HepG2 (cell line): Measurements from ENCODE around the gene GRIP2.

ENCODE experiments used
- CCDC6 ChIP-seq: sonication (generic); formaldehyde crosslinking; IDR thresholded peaks from 2 replicates; pipeline ENCODE4 v1.8.1; 2022; ENCODE audit warnings: mild to moderate bottlenecking, missing genetic modification reagents, moderate library complexity
- CHD2 ChIP-seq: IDR thresholded peaks from 2 replicates; pipeline ENCODE4 v1.6.1; 2011; ENCODE audit warnings: low read depth, low read length, improper control_type of control experiment
- CTCF ChIP-seq: sonication (generic); formaldehyde crosslinking; IDR thresholded peaks from 2 replicates; pipeline ENCODE4 v1.5.0; 2020; ENCODE audit warnings: mild to moderate bottlenecking, missing genetic modification reagents, moderate library complexity
- E2F1 ChIP-seq: sonication (generic); formaldehyde crosslinking; IDR thresholded peaks from 2 replicates; pipeline ENCODE4 v1.5.0; 2020; ENCODE audit warnings: missing genetic modification reagents
- EP300 ChIP-seq, 3 experiments: sonication (generic) in 1 of 3; formaldehyde crosslinking in 1 of 3; IDR thresholded peaks; 2 replicates each; pipeline versions ENCODE4 v1.5.1 to v1.6.1; 2011 to 2020; ENCODE audit warnings: low read depth in 2 of 3, low read length in 2 of 3, borderline replicate concordance in 1 of 3, improper control_type of control experiment in 1 of 3, mild to moderate bottlenecking in 1 of 3, missing genetic modification reagents in 1 of 3, moderate library complexity in 1 of 3
- NONO ChIP-seq, 2 experiments: fragments of 450-650 bp in 1 of 2; sonication (generic) in 1 of 2; formaldehyde crosslinking in 1 of 2; IDR thresholded peaks in 1 of 2; conservative IDR thresholded peaks in 1 of 2; 2 replicates each; pipeline versions ENCODE4 v1.6.1 to v1.8.0; 2017 to 2022; ENCODE audit warnings: mild to moderate bottlenecking in 1 of 2, missing genetic modification reagents in 1 of 2, moderate library complexity in 1 of 2
- TBX2 ChIP-seq: sonication (generic); formaldehyde crosslinking; IDR thresholded peaks from 2 replicates; pipeline ENCODE4 v1.5.0; 2020; ENCODE audit warnings: missing genetic modification reagents, mild to moderate bottlenecking, borderline replicate concordance
- ZBTB2 ChIP-seq: sonication (generic); formaldehyde crosslinking; IDR thresholded peaks from 2 replicates; pipeline ENCODE4 v1.8.0; 2022; ENCODE audit warnings: low read depth, missing genetic modification reagents
- ZBTB21 ChIP-seq: sonication (generic); formaldehyde crosslinking; IDR thresholded peaks from 2 replicates; pipeline ENCODE4 v1.4.0; 2020; ENCODE audit warnings: missing genetic modification reagents
- ZNF557 ChIP-seq: sonication (generic); formaldehyde crosslinking; IDR thresholded peaks from 2 replicates; pipeline ENCODE4 v1.4.0; 2020; ENCODE audit warnings: missing genetic modification reagents
- ZNF605 ChIP-seq: sonication (generic); formaldehyde crosslinking; IDR thresholded peaks from 2 replicates; pipeline ENCODE4 v1.8.0; 2022; ENCODE audit warnings: mild to moderate bottlenecking, missing genetic modification reagents

- TF ChIP-seq NONO (IDR thresholded peaks at IDR 0.05) (no peak), NONO (CRISPR knock-in tag; conservative IDR thresholded peaks at IDR 0.05) (no peak), TBX2 (CRISPR knock-in tag) (no peak), E2F1 (CRISPR knock-in tag) (no peak), CTCF (CRISPR knock-in tag) (no peak), ZNF605 (CRISPR knock-in tag) (no peak), ZNF557 (CRISPR knock-in tag) (no peak), ZBTB2 (no peak), EP300 (IDR thresholded peaks at IDR 0.05; ENCODE audit: low read depth in 2 of 2, low read length in 2 of 2) (no peak), EP300 (CRISPR knock-in tag; IDR thresholded peaks at IDR 0.05; ENCODE audit: borderline replicate concordance) (no peak), CHD2 (no peak), CCDC6 (CRISPR knock-in tag) (no peak), ZBTB21 (CRISPR knock-in tag) (no peak)
Measured at GRCh38 chr3:14512281-14512941, 27.7 kb downstream of the GRIP2 start.
